Uterus (tissue), 2 donors: Measurements from ENCODE around the gene RENBP.

ENCODE experiments used
- POLR2A ChIP-seq, 2 donors: fragments of 450-650 bp; IDR thresholded peaks; one replicate each; pipeline ENCODE4 v1.6.1; 2016; ENCODE audit warnings: antibody characterized with exemption in 2 of 2, mild to moderate bottlenecking in 1 of 2, moderate library complexity in 1 of 2
- TF ChIP-seq, protein P1 (sequence below), 4 experiments: fragments of 200-600 bp in 2 of 4; fragments of 450-650 bp in 2 of 4; sonication (generic) in 2 of 4; IDR thresholded peaks; one replicate each; pipeline ENCODE4 v1.5.1; 2016 to 2019; ENCODE audit warnings: antibody characterized with exemption in 4 of 4, mild to moderate bottlenecking in 2 of 4, moderate library complexity in 1 of 4

- TF ChIP-seq, protein P1, sequence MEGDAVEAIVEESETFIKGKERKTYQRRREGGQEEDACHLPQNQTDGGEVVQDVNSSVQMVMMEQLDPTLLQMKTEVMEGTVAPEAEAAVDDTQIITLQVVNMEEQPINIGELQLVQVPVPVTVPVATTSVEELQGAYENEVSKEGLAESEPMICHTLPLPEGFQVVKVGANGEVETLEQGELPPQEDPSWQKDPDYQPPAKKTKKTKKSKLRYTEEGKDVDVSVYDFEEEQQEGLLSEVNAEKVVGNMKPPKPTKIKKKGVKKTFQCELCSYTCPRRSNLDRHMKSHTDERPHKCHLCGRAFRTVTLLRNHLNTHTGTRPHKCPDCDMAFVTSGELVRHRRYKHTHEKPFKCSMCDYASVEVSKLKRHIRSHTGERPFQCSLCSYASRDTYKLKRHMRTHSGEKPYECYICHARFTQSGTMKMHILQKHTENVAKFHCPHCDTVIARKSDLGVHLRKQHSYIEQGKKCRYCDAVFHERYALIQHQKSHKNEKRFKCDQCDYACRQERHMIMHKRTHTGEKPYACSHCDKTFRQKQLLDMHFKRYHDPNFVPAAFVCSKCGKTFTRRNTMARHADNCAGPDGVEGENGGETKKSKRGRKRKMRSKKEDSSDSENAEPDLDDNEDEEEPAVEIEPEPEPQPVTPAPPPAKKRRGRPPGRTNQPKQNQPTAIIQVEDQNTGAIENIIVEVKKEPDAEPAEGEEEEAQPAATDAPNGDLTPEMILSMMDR (IDR thresholded peaks at IDR 0.05) = no peak
- TF ChIP-seq POLR2A (IDR thresholded peaks at IDR 0.05) = no peak
Observed at GRCh38 chrX:153954558-153955227, 10.2 kb upstream of the RENBP start.
